OCI-LY1 (cell line): ENCODE results near the gene PCGF3.

Experiments
- EZH2 ChIP-seq: fragments of 200-600 bp; sonication (generic), shearing (Covaris generic); IDR thresholded peaks from 2 replicates; pipeline ENCODE4 v1.8.0; 2017; ENCODE audit warnings: borderline replicate concordance, mixed run types, mild to moderate bottlenecking, antibody characterized with exemption, low read length, moderate library complexity, mixed read lengths
- TF ChIP-seq, protein P1 (sequence below): fragments of 200-600 bp; sonication (generic), shearing (Covaris generic); IDR thresholded peaks from 2 replicates; pipeline ENCODE4 v1.5.1; 2017; ENCODE audit warnings: mild to moderate bottlenecking, antibody characterized with exemption, low read length, moderate library complexity, mixed read lengths

DNA sequence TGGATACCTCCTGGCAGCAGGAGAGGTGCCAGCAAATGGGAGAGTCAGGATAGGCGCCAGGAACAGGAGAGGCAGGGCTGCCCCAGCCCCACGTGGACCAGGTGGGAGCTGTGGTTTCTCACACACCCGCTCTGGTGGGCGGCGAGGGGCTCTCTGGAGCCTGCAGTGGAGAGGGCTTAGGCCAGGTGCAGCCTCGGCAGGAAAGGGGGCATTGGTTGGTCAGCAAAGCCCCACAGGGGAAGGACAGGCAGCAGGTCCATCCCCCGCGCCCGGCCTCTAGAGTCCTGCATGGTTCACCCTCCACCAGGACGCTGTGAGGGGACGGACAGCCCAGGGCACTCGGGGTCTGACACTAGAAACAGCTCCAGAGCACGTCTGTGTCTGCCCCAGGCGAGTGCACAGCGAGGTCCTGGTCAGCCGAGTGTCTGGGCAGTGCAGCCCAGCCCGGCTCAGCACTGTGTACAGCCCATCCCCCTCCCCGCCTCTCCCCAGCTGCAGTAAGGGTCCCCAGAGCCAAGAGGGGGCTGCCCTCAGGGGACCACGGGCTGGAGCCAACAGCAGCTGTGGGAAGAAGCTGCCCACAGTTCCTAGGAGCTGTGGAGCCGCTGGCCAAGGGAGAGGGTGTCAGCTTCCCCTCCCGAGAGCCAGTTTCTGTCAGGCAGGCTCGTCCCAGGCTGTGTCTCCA lies 39.7 kb upstream of the PCGF3 start:
- TF ChIP-seq, protein P1, sequence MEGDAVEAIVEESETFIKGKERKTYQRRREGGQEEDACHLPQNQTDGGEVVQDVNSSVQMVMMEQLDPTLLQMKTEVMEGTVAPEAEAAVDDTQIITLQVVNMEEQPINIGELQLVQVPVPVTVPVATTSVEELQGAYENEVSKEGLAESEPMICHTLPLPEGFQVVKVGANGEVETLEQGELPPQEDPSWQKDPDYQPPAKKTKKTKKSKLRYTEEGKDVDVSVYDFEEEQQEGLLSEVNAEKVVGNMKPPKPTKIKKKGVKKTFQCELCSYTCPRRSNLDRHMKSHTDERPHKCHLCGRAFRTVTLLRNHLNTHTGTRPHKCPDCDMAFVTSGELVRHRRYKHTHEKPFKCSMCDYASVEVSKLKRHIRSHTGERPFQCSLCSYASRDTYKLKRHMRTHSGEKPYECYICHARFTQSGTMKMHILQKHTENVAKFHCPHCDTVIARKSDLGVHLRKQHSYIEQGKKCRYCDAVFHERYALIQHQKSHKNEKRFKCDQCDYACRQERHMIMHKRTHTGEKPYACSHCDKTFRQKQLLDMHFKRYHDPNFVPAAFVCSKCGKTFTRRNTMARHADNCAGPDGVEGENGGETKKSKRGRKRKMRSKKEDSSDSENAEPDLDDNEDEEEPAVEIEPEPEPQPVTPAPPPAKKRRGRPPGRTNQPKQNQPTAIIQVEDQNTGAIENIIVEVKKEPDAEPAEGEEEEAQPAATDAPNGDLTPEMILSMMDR: no peak
- no peak for TF ChIP-seq EZH2
